Large intestine (tissue), 12 donors: ENCODE measurements around the gene GPR173. TPM values are rescaled to one million over a fixed set of nuclear protein-coding genes. Genes with fewer than 3 reads are reported as not detected.

ENCODE experiments used
- DNase-seq, 2 donors: peaks; one replicate each; pipeline versions ENCODE4 v3.0.0 to v3.0.0-alpha.2; 2013
- H3K27ac ChIP-seq: one replicate; pipeline ENCODE4 v1.5.1; 2013; ENCODE audit warnings: low read length
- H3K27me3 ChIP-seq: 2 replicates; pipeline ENCODE4 v1.6.1; 2013; ENCODE audit warnings: low read length; ENCODE audit not compliant: control insufficient read depth, insufficient read depth
- H3K36me3 ChIP-seq: 2 replicates; pipeline ENCODE4 v1.6.1; 2013; ENCODE audit warnings: low read length; ENCODE audit not compliant: control insufficient read depth, insufficient read depth
- H3K4me1 ChIP-seq: one replicate; pipeline ENCODE4 v1.6.1; 2013; ENCODE audit warnings: low read length; ENCODE audit not compliant: control insufficient read depth, insufficient read depth
- H3K4me3 ChIP-seq: one replicate; pipeline ENCODE4 v1.5.1; 2013; ENCODE audit warnings: low read length
- H3K9me3 ChIP-seq: one replicate; pipeline ENCODE4 v1.6.1; 2013; ENCODE audit warnings: mild to moderate bottlenecking, low read depth, low read length, moderate library complexity; ENCODE audit not compliant: control insufficient read depth
- WGBS: methylation state at CpG from one replicate; pipeline ENCODE4 v1.1.5; 2013; ENCODE audit warnings: low lambda C conversion rate; ENCODE audit not compliant: insufficient coverage; 5-methylcytosine and 5-hydroxymethylcytosine counted together
- long read RNA-seq, 11 donors: transcript quantifications; one replicate each; lab custom pipeline, GENCODE V29; 2026
- polyA plus RNA-seq: library from polyadenylated mRNA; unstranded; fragments of 120-200 nt; gene quantifications from one replicate; pipeline ENCODE4 v1.2.1, GENCODE V29; 2013

GPR173 gene
- 7.8 TPM for polyA plus RNA-seq
- long read RNA-seq, donor 1, full-length matches to known transcripts = 1 of 1 reads
- long read RNA-seq, donor 1, partial matches to known transcripts = 0 of 1 reads
- long read RNA-seq, donor 1, other reads (novel, unspliced or antisense) = 0 of 1 reads
- long read RNA-seq, donor 2 = 0 reads
- long read RNA-seq, donor 3, partial matches to known transcripts = 0 of 1 reads
- long read RNA-seq, donor 3, other reads (novel, unspliced or antisense) = 0 of 1 reads
- long read RNA-seq, donor 4 = 0 reads
- long read RNA-seq, donor 5 = 0 reads
- long read RNA-seq, donor 6 = 0 reads
- long read RNA-seq, donor 7 = 0 reads
- long read RNA-seq, donor 8, full-length matches to known transcripts = 3 of 3 reads
- long read RNA-seq, donor 8, partial matches to known transcripts = 0 of 3 reads
- long read RNA-seq, donor 8, other reads (novel, unspliced or antisense) = 0 of 3 reads
- long read RNA-seq, donor 9 = 0 reads
- long read RNA-seq, donor 10, full-length matches to known transcripts = 1 of 1 reads
- long read RNA-seq, donor 10, partial matches to known transcripts = 0 of 1 reads
- long read RNA-seq, donor 10, other reads (novel, unspliced or antisense) = 0 of 1 reads
- long read RNA-seq, donor 11, full-length matches to known transcripts = 1 of 1 reads
- long read RNA-seq, donor 11, partial matches to known transcripts = 0 of 1 reads
- long read RNA-seq, donor 11, other reads (novel, unspliced or antisense) = 0 of 1 reads

- H3K36me3 ChIP-seq = no peaks in the 10 kb centered on the region
- no peaks in the 10 kb centered on the region for H3K27me3 ChIP-seq
- H3K27ac ChIP-seq = no peak within 1 kb of the TSS
- peak within 1 kb of the TSS; percentile 39 for H3K4me3 ChIP-seq
- peak in 1 of 2 donors; percentile 46 for DNase-seq
- no peaks in the 10 kb centered on the region for H3K9me3 ChIP-seq
- no CpG with 5 or more reads among the region's 38 CpGs for WGBS
- no peaks in the 10 kb centered on the region for H3K4me1 ChIP-seq
Observed at GRCh38 chrX:53048169-53049126, at the start of gene GPR173. Gene GPR173 (plus strand): TSS chrX:53048789. CDS start chrX:53076622, 27,833 bp downstream.

- Histone ChIP-seq H3K4me3 (no peak overlapping the region), H3K27me3 (peaks cover 13% of the 10 kb centered on the region), H3K9me3 (no peaks in the 10 kb centered on the region), H3K27ac (no peak overlapping the region), H3K4me1 (no peaks in the 10 kb centered on the region), H3K36me3 (no peaks in the 10 kb centered on the region)
- no CpG with 5 or more reads among the region's 36 CpGs for WGBS
- DNase-seq = no peak
Observed at GRCh38 chrX:53000447-53001135, 48.0 kb upstream of the GPR173 start.

GRCh38 chrX:53001958-53002357, 46.6 kb upstream of the GPR173 start:
- no peaks in the 10 kb centered on the region for H3K36me3 ChIP-seq
- no peak for DNase-seq
- no CpG with 5 or more reads among the region's 2 CpGs for WGBS
- H3K9me3 ChIP-seq = no peaks in the 10 kb centered on the region
- H3K27ac ChIP-seq = no peak overlapping the region
- peaks cover 13% of the 10 kb centered on the region for H3K27me3 ChIP-seq
- no peak overlapping the region for H3K4me3 ChIP-seq
- no peaks in the 10 kb centered on the region for H3K4me1 ChIP-seq

GRCh38 chrX:53003111-53003510, 45.5 kb upstream of the GPR173 start:
- Histone ChIP-seq H3K9me3 (no peaks in the 10 kb centered on the region), H3K36me3 (no peaks in the 10 kb centered on the region), H3K4me1 (no peaks in the 10 kb centered on the region), H3K27ac (no peak overlapping the region), H3K27me3 (peaks cover 13% of the 10 kb centered on the region), H3K4me3 (no peak overlapping the region)
- no peak for DNase-seq
- WGBS = no CpG with 5 or more reads among the region's 6 CpGs

GRCh38 chrX:53004038-53004437, 44.6 kb upstream of the GPR173 start:
- no peak overlapping the region for H3K27ac ChIP-seq
- DNase-seq = no peak
- no peaks in the 10 kb centered on the region for H3K9me3 ChIP-seq
- peaks cover 13% of the 10 kb centered on the region for H3K27me3 ChIP-seq
- no peaks in the 10 kb centered on the region for H3K4me1 ChIP-seq
- H3K36me3 ChIP-seq = no peaks in the 10 kb centered on the region
- no CpG with 5 or more reads among the region's 4 CpGs for WGBS
- no peak overlapping the region for H3K4me3 ChIP-seq

- no peak for DNase-seq
- Histone ChIP-seq H3K4me1 (no peaks in the 10 kb centered on the region), H3K36me3 (no peaks in the 10 kb centered on the region), H3K4me3 (no peak overlapping the region), H3K9me3 (no peaks in the 10 kb centered on the region), H3K27me3 (peaks cover 10% of the 10 kb centered on the region), H3K27ac (no peak overlapping the region)
- WGBS = no CpG with 5 or more reads among the region's 4 CpGs
Observed at GRCh38 chrX:53004811-53005210, 43.8 kb upstream of the GPR173 start.

- H3K27ac ChIP-seq = no peak overlapping the region
- peaks cover 4% of the 10 kb centered on the region for H3K27me3 ChIP-seq
- H3K36me3 ChIP-seq = no peaks in the 10 kb centered on the region
- H3K9me3 ChIP-seq = no peaks in the 10 kb centered on the region
- H3K4me1 ChIP-seq = no peaks in the 10 kb centered on the region
- H3K4me3 ChIP-seq = no peak overlapping the region
- DNase-seq = peak in 1 of 2 donors; percentile 17
- no CpG with 5 or more reads among the region's 3 CpGs for WGBS
Observed at GRCh38 chrX:53005327-53005726, 43.3 kb upstream of the GPR173 start.

GRCh38 chrX:53009032-53009431, 39.6 kb upstream of the GPR173 start:
- no CpG with 5 or more reads among the region's 1 CpG for whole genome bisulfite sequencing
- H3K9me3 ChIP-seq = no peaks in the 10 kb centered on the region
- H3K27me3 ChIP-seq = no peaks in the 10 kb centered on the region
- H3K36me3 ChIP-seq = no peaks in the 10 kb centered on the region
- DNase-seq = no peak
- no peaks in the 10 kb centered on the region for H3K4me1 ChIP-seq
- H3K27ac ChIP-seq = no peak overlapping the region
- no peak overlapping the region for H3K4me3 ChIP-seq

- DNase-seq = peak in 1 of 2 donors; percentile 12
- H3K4me3 ChIP-seq = no peak overlapping the region
- no peaks in the 10 kb centered on the region for H3K36me3 ChIP-seq
- WGBS = no CpG with 5 or more reads among the region's 1 CpG
- H3K9me3 ChIP-seq = no peaks in the 10 kb centered on the region
- no peaks in the 10 kb centered on the region for H3K4me1 ChIP-seq
- no peak overlapping the region for H3K27ac ChIP-seq
- H3K27me3 ChIP-seq = no peaks in the 10 kb centered on the region
Observed at GRCh38 chrX:53013291-53013690, 35.3 kb upstream of the GPR173 start.
